ENCODE measurements around the gene HEXIM1.
A peak's percentile ranks its signal among the peaks of the same experiment; 100 is the strongest.

HEXIM1 gene

DNA sequence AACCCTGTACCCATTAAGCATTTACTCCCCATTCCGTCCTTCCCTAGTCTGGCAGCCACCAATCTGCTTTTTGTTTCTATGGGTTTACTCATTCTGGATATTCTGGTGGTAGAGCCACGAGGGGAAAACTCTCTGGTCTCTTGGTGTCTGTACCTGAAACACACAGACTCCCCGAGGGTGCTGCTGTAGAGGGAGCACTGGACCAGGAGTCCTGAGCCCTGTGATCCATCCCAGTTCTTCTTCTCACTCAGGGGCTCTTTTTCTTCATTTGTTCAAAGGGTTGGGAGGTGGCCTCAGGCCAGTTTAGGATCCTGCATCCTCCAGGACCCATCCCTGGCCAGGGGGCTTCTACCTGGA, 27.5 kb downstream of the HEXIM1 start:
- no peak for DNase-seq

DNA sequence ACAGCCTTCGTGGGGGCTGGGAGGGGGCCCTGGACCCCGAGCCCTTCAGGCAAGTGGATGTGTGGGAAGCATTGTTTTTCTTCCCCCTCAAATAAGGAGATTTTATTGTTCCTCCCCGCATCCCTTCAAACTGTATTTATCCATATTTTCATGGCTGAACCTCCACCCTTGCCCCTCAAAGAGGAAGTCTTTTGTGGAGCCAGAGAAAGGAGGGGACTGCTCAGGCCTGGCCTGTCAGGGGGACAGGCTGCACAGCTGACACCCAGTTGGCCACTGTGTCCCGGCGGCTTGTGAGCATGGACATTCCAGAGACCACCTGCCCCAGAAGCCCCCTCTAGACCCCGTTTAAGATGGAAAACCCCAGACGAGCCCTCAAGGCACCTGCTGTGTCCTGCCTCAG, 29.3 kb downstream of the HEXIM1 start:
- DNase-seq: no peak

DNA sequence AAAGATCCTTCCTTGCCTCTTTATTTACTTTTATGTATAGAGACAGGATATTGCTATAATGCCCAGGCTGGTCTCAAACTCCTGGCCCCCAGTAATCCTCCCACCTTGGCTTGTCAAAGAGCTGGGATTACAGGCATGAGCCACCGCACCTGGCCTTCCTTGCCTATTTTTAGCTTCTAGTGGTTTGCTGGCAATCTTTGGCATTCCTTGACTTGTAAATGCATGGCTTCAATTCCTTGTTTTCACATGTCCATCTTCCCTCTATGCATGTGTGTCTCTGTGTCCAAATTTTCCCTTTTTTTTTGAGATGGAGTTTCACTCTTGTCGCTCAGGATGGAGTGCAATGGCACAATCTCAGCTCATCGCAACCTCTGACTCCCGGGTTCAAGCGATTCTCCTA, 35.9 kb downstream of the HEXIM1 start:
- DNase-seq: no peak

DNA sequence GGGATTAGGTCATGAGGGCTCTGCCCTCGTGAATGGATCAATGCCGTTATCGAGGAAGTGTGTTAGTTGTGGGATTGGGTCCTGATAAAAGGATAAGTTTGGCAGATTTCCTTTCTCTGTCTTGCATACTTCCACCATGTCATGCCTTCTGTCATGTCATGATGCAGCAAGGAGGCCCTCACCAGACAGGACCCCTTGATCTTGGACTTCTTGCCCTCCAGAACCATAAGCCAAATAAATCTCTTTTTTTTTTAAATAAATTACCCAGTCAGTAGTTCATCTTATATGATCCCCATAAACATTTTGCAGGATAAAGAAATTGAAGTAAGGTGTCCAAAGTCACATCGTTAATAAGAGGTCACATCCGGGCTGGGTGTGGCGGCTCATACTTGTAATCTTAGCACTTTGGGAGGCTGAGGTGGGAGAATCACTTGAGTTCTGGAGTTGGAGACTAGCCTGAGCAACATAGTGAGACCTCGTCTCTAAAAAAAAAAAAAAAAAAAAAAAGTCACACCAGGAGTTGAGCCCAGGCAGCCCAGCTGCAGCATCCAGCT, 38.6 kb downstream of the HEXIM1 start:
- no peak for DNase-seq

GRCh38 chr17:45189009-45189408, 40.7 kb downstream of the HEXIM1 start:
- no peak for DNase-seq

- DNase-seq: no peak
These were observed 42.4 kb downstream of the HEXIM1 start for GRCh38 chr17:45190503-45191255.

GRCh38 chr17:45195424-45195823, 47.1 kb downstream of the HEXIM1 start:
- DNase-seq: no peak

DNA sequence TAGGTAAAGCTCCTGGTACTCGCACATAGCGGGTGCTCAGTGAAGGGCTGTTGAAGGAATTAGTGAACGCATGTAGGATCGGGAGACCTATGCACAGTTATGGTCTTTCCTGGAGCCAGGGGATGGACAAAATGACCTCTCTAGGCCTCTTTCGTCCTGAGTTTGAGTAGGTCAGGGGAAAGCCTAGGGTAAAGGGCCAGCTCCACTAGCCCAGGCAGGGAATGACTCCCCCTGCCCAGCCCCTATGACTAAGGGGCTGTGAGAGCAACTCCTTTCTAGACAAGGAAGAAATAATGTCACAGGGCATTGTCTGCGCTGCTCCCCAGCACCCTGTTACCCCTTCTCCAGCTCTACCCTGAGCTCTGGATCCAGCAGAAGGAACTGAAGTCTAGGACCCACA, 48.8 kb downstream of the HEXIM1 start:
- no peak for DNase-seq

DNA sequence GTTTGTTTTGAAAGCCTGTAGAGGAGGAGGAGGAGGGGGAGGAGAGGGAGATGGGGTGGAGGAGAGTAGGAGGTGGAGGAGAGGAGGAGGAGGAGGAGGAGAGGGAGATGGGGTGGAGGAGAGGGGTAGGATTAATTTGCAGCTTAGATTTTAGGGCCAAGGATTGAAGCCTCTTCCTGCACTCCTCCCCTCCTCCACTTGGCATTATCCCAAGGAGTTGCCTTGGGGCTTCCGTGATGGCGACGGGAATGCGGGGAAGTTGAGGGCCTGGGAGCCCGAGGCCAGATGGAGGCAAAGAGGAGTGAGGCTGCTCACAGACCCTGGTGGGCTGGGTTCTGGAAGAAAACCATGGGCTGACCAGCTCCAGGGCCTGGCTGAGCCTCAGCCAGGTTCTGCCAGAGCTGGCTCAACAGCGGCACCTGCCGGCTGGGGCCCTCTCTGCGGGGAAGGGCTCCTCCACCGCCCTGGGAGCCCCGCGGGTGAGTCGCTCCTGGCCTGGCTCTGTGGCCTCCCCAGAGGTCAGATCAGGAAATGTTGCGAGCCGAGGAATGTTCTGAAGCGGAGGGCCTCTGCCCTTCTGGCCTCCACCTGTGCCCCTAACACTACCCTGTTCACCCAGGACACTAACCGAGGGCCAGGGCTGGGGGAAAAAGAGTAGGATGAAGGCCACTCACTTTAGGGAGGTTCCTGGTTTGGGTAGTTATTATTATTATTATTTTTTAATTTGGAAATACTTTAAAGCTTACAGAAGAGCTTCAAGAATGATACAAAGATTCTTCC, 49.5 kb downstream of the HEXIM1 start:
- DNase-seq: peak; percentile 64

GRCh38 chr17:45200701-45201100, 52.4 kb downstream of the HEXIM1 start:
- DNase-seq: no peak

DNA sequence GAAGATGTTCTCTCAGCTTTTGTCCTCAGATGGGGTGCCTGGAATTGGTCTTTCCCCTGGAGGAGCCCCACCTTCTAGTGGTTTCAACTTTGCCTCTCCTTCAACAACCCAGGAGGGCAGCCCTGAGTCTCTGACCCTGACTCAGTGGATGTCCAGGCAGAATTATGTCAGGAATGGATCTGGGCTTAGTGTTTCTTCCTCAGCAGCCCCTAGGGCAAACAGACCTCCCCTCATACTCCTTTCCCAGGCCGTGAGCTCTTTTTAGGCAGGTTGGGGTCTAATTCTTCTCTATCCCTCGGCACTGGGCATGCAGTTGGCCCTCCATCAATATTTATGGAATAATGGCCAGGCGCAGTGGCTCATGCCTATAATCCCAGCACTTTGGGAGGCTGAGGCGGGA, 53.2 kb downstream of the HEXIM1 start:
- no peak for DNase-seq
